Measurements from ENCODE around the gene SDR42E2.

GRCh38 chr16:22213236-22213635 lies 50.9 kb downstream of the SDR42E2 start:
- TF ChIP-seq BHLHE40 (IDR thresholded peaks at IDR 0.05; ENCODE audit: low read depth, low read length) (no peak), MAZ (IDR thresholded peaks at IDR 0.05; ENCODE audit: borderline replicate concordance, low read depth, low read length) (no peak)

Data from IMR-90 (cell line).